Measurements from ENCODE around the gene NFYA. TPM values are rescaled to one million over a fixed set of nuclear protein-coding genes. Genes with fewer than 3 reads are reported as not detected.

The NFYA gene
- polyA plus RNA-seq (ENCODE audit: insufficient read length in 4 of 4), result 10 to 100 TPM; 45.6 to 53.7 (median 49.4) TPM

- no peak for DNase-seq (ENCODE audit: low read depth in 4 of 4, low spot score in 2 of 4)
These were observed at the start of gene NFYA for GRCh38 chr6:41072836-41073202. Gene NFYA, plus strand, starts transcription at chr6:41072974. Its CDS starts 6,116 bp downstream, at chr6:41079090.

DNA sequence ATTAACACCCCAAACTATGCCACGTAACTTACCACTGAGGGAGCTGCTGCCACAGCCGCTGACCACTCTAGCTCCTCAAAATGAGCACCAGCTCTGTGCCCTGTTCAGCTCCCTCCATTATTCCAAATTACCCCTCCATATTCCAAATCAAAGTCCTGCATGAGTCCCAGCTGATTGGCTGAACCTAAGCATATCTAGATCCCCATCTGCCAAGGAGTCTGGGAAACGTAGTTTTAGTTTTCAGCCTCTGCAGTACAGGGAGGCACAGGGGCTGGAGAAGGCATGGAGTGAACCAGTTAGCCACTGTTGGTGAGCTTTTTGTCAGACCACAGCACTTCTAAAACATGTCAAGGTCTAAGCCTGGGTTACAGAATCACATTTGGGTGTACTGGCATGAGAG lies 49.7 kb upstream of the NFYA start:
- DNase-seq (ENCODE audit: low read depth in 4 of 4, low spot score in 2 of 4), result no peak

- no peak for DNase-seq (ENCODE audit: low read depth in 4 of 4, low spot score in 2 of 4)
These were observed 46.7 kb upstream of the NFYA start for GRCh38 chr6:41025966-41026530.

GRCh38 chr6:41027241-41027640 lies 45.5 kb upstream of the NFYA start:
- peak in 1 of 4 donors; percentile 43 for DNase-seq (ENCODE audit: low read depth in 4 of 4, low spot score in 2 of 4)

DNA sequence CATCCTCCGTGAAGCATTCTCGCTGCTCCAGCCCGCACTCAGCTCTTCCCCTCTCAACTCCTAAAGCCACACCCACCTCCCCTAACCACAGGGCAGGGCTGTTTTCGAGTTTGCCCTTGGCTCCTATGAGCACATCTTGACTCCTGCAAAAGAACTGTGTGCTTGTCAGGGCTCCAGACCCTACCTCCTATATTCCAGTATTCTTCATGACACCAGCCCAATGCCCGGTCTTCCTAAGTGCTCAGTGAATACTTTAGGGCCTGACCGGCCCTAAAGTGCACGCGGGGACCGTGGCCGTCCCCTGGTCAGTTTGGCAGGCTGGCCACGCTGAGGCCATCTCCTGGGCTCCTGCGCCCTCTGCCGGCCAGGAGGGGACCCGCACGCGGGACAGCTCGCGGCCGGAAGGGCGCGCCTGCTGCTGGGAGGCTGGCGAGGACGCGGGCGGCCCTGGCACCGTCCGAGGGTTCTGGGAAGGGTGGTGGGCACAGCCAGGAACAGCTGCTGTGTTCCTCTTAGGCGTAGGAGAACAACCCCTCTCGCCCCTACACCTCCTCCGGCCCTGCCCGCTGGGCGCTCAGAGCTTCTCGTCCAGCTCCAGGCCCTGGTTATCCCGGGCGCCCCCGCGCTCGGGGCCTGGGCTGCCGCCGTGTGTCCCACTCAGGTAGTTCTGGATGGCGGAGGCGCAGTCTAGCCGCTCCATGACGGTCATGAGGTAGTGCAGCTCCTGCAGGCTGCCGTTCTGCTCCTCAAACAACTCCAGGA lies 44.8 kb upstream of the NFYA start:
- peak; percentile 74 to 92 (median 82) for DNase-seq (ENCODE audit: low read depth in 4 of 4, low spot score in 2 of 4)

GRCh38 chr6:41028561-41029412 lies 44.0 kb upstream of the NFYA start:
- peak in 3 of 4 donors; percentile 49 to 81 (median 50) for DNase-seq (ENCODE audit: low read depth in 4 of 4, low spot score in 2 of 4)

DNA sequence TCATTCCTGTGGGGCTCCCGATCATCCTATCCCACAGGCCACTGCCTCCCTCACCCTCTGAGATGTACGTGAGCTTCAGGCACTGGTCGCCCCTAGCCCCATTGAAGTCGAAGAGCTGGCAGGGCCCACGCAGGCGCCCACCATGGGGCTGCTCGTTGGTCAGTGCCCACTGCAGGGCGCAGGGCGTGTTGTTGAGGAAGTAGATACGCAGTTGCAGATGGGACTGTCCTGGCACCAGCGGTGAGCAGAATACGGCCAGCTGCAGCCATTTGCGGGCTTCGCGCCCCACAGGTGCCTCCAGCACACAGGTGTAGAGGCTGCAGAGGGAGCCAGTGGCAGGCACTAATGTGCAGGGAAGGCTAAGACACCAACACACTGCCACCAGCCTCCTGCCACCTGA lies 39.9 kb upstream of the NFYA start:
- DNase-seq (ENCODE audit: low read depth in 4 of 4, low spot score in 2 of 4), result no peak

- no peak for DNase-seq (ENCODE audit: low read depth in 4 of 4, low spot score in 2 of 4)
These were observed 39.0 kb upstream of the NFYA start for GRCh38 chr6:41033776-41034175.

DNA sequence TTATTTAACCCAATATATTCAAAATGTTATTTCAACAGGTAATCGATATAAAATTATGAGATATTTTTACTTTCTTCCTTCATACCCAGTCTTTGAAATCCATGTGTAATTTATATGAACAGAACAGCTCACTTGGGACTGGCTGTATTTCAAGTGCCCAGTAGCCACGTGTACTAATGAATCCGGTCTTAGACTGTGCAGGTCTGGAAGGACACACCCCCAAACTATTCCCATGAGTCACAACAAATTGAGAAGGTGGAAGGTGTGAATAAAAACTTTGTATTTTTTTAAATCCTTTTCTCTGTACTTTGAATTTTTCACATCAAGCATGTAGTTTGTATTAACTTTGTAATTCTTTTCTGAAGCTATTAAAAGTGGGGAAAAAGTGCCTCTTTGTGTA lies 36.6 kb upstream of the NFYA start:
- DNase-seq (ENCODE audit: low read depth in 4 of 4, low spot score in 2 of 4), result no peak

DNA sequence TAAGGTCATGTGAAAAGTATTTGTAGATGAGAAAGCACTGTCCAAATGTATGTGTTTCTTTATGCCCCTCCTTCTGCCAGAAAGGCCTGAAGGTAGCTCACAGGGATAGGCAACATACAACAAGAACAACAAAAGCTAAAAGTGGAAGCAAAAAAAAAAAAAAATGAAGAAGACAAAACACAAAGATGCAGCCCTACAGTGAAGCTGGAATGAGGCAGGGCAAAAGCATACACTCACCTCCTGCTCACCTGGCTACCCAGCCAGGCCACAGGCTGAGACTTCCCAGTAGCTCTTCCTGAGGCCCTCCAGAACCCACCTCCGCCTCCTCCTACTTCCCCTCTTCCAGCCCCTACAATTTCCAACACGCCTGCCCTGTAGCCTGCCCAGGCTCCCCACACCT lies 36.2 kb upstream of the NFYA start:
- DNase-seq (ENCODE audit: low read depth in 4 of 4, low spot score in 2 of 4), result no peak

DNA sequence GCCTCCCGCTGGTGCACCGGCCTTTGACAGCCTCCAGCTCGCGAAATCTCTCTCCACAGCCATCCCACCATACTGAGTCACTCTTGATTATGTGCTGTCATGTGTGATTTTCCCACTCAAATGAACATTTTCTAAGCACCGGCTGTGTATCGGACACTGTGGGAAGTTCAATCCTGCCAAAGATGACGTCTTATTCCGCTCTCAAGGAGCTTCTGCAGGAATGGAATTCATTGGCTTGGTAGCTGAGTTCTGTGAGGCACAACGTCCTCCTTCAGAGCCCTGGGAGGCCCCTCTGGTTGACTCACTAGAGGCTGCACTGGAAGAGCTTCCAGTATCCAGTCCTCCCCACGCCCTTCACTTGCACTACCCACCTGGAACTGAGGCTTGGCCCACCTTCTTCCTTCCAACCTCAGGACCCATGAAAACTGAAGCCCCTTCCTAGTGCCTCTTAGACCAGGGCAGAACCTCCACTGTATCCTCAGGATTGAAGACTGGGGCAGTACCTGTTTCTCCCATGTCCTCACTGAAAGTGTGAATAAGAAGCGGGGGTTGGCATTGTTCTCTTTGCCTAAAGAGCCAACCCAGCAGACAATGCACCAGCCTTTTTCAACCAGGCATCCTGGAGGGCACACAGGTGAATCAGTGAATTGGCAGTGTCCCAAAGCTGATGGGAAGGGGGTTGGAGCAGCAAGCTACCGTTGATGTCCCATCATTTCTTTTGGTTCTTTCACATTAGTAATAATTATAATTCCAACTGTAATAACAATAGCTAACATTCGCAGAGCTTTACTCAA lies 35.5 kb upstream of the NFYA start:
- DNase-seq (ENCODE audit: low read depth in 4 of 4, low spot score in 2 of 4), result no peak

- no peak for DNase-seq (ENCODE audit: low read depth in 4 of 4, low spot score in 2 of 4)
These were observed 34.6 kb upstream of the NFYA start for GRCh38 chr6:41038205-41038604.

GRCh38 chr6:41039060-41039998 lies 33.4 kb upstream of the NFYA start, which contains the start of gene UNC5CL:
Gene UNC5CL, minus strand, starts transcription at chr6:41039221. Its CDS starts 4,147 bp downstream, at chr6:41035074.
- no peak for DNase-seq (ENCODE audit: low read depth in 4 of 4, low spot score in 2 of 4)

DNA sequence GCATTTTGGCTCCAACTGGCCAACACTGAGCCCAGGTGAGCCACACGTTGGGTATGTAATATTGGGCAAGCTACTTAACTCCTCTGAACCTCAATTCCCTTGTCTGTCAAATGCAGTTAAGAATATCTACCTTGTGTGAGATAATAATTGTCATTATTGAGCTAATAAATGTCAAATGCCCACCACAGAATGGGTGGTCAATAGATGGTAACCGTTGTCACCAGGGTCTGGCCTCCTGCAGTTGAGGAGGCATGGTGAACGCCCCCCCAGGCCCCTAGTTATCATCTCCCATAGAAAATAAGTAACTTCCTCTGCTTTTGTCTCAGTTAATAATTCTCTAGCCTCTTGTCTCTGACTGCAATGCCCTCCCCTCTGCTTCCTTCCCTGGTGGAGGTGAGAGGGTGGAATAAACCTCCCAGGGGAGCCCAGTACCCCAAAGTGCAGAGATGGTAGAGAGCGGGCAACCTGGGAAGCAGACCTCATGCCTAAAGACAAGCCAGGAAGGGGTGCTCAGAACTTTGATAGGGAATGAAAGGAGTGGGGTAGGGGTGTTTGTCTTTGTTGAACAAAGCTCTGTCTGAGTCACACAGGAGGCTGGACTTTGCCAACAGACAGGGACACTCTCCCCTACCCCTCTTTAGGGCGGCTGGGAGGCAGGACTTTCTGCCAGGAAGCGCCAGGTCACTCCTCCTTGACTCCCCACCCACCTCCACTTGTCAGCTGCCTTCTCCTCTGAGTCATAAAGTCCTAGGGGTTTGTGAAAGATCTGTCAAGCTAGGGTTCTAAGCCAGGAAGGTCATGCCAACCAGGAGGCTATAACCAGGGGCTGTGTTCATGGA lies 32.5 kb upstream of the NFYA start:
- DNase-seq (ENCODE audit: low read depth in 4 of 4, low spot score in 2 of 4), result no peak

GRCh38 chr6:41040940-41041536 lies 31.7 kb upstream of the NFYA start:
- DNase-seq (ENCODE audit: low read depth in 4 of 4, low spot score in 2 of 4), result no peak

DNA sequence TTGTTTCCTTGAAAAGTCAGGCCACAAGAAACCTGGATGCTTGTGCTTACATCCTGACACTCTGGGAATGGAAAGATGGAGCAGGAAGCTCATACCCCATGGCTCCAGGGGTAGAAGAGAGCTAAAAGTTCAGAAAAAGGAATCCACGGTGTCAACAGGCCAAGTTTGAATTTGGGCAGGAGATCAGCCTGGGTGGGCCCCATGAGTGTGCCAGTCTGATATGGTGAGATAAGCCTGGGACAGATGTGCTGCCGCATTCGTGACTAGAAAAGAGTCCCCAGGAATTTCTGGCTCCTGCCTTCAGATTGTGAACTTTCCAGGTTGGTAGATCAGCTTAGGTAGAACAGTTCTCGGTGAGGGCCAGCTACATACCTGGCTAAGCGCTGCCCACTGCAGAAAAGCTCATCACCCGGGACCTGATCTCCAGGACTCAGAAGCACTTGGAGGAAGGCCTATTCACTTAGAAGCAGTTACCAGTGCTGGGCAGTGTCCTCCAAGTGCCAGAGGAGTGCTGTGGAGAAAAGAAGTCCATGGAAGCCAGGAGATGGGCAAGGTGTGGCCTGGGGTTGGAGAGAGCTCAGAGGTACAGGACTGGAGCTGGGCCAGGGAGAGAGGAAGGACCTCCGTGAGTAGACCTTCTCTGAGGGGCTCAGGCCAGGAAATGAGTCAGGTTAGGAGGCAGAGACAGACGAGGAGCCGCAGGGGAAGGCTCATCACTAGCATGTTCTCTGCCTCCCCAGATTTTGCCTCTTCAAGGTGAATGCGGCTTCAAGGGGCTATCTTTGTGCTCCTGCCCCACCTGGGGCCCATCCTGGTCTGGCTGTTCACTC lies 30.3 kb upstream of the NFYA start, which contains the start of gene TSPO2:
Gene TSPO2, plus strand, starts transcription at position 242 of the 830 bp plus-strand sequence. Its CDS starts 519 bp downstream, at position 761.
- no peak for DNase-seq (ENCODE audit: low read depth in 4 of 4, low spot score in 2 of 4)

GRCh38 chr6:41043151-41043550 lies 29.6 kb upstream of the NFYA start:
- no peak for DNase-seq (ENCODE audit: low read depth in 4 of 4, low spot score in 2 of 4)
